Type B pancreatic cell (in vitro differentiated cells): Measurements from ENCODE around the gene LHPP. TPM values are rescaled to one million over a fixed set of nuclear protein-coding genes. Genes with fewer than 3 reads are reported as not detected.

Experiments used
- DNase-seq: peaks from one replicate; pipeline ENCODE4 v3.0.0; 2021; ENCODE audit warnings: mixed read lengths; ENCODE audit not compliant: unreplicated experiment; ENCODE audit errors: extremely low spot score
- H3K27ac Mint-ChIP-seq: 2 replicates; pipeline ENCODE4 v1.8.0; 2021; ENCODE audit warnings: mild to moderate bottlenecking, mixed read lengths
- H3K27me3 Mint-ChIP-seq: 2 replicates; pipeline ENCODE4 v1.8.0; 2021; ENCODE audit warnings: mixed read lengths
- H3K36me3 Mint-ChIP-seq: 2 replicates; pipeline ENCODE4 v1.8.0; 2021; ENCODE audit warnings: mixed read lengths
- H3K4me1 Mint-ChIP-seq: one replicate; pipeline ENCODE4 v1.8.0; 2021; ENCODE audit warnings: mixed read lengths; ENCODE audit not compliant: unreplicated experiment
- H3K4me3 Mint-ChIP-seq: 2 replicates; pipeline ENCODE4 v1.8.0; 2021; ENCODE audit warnings: mild to moderate bottlenecking, mixed read lengths
- H3K9me3 Mint-ChIP-seq: 2 replicates; pipeline ENCODE4 v1.8.0; 2021; ENCODE audit warnings: mixed read lengths
- CTCF ChIP-seq: fragments of 200-600 bp; sonication (generic); conservative IDR thresholded peaks from 2 replicates; pipeline ENCODE4 v1.5.0; 2021; ENCODE audit warnings: antibody characterized with exemption, mild to moderate bottlenecking
- total RNA-seq: library from RNA; stranded (reverse); gene quantifications from 2 replicates; pipeline ENCODE4 v1.2.1, GENCODE V29; 2021; ENCODE audit warnings: low replicate concordance

LHPP gene
- total RNA-seq, 1 donor from 2014 or later = 12.7 TPM

- Mint-ChIP-seq H3K27me3 (no peaks in the 10 kb centered on the region), H3K9me3 (no peaks in the 10 kb centered on the region), H3K36me3 (no peaks in the 10 kb centered on the region), H3K4me1 (peaks cover 3% of the 10 kb centered on the region), H3K27ac (no peak overlapping the region), H3K4me3 (no peak overlapping the region)
- TF ChIP-seq CTCF = no peak
- DNase-seq = no peak
Measured at GRCh38 chr10:124601431-124602120, 140.0 kb downstream of the LHPP start.

- Mint-ChIP-seq H3K27me3 (no peaks in the 10 kb centered on the region), H3K36me3 (no peaks in the 10 kb centered on the region), H3K4me1 (peaks cover 4% of the 10 kb centered on the region), H3K4me3 (no peak overlapping the region), H3K27ac (no peak overlapping the region), H3K9me3 (no peaks in the 10 kb centered on the region)
- TF ChIP-seq CTCF = no peak
- DNase-seq = no peak
Measured at GRCh38 chr10:124602121-124602561, 140.5 kb downstream of the LHPP start.

- peaks cover 4% of the 10 kb centered on the region for H3K4me1 Mint-ChIP-seq
- no peaks in the 10 kb centered on the region for H3K36me3 Mint-ChIP-seq
- H3K27ac Mint-ChIP-seq = no peak overlapping the region
- no peaks in the 10 kb centered on the region for H3K27me3 Mint-ChIP-seq
- TF ChIP-seq CTCF = no peak
- DNase-seq = no peak
- no peaks in the 10 kb centered on the region for H3K9me3 Mint-ChIP-seq
- no peak overlapping the region for H3K4me3 Mint-ChIP-seq
Measured at GRCh38 chr10:124602646-124603365, 141.2 kb downstream of the LHPP start.

GRCh38 chr10:124603376-124604213 lies 142.0 kb downstream of the LHPP start:
- no peaks in the 10 kb centered on the region for H3K9me3 Mint-ChIP-seq
- H3K27me3 Mint-ChIP-seq = no peaks in the 10 kb centered on the region
- no peaks in the 10 kb centered on the region for H3K36me3 Mint-ChIP-seq
- no peak for TF ChIP-seq CTCF
- no peak for DNase-seq
- no peak overlapping the region for H3K27ac Mint-ChIP-seq
- peaks cover 4% of the 10 kb centered on the region for H3K4me1 Mint-ChIP-seq
- no peak overlapping the region for H3K4me3 Mint-ChIP-seq

GRCh38 chr10:124604214-124605000 lies 142.8 kb downstream of the LHPP start:
- Mint-ChIP-seq H3K4me1 (peaks cover 4% of the 10 kb centered on the region), H3K4me3 (no peak overlapping the region), H3K27ac (no peak overlapping the region), H3K27me3 (no peaks in the 10 kb centered on the region), H3K9me3 (no peaks in the 10 kb centered on the region), H3K36me3 (no peaks in the 10 kb centered on the region)
- DNase-seq = no peak
- TF ChIP-seq CTCF = no peak
